ENCODE results near the gene STPG1. TPM values are rescaled to one million over a fixed set of nuclear protein-coding genes. Genes with fewer than 3 reads are reported as not detected.

STPG1 gene
- polyA plus RNA-seq, 1 donor (not counting 4 experiments of a cell fraction or from before 2014, with no cell fraction given) = 16.6 TPM

DNA sequence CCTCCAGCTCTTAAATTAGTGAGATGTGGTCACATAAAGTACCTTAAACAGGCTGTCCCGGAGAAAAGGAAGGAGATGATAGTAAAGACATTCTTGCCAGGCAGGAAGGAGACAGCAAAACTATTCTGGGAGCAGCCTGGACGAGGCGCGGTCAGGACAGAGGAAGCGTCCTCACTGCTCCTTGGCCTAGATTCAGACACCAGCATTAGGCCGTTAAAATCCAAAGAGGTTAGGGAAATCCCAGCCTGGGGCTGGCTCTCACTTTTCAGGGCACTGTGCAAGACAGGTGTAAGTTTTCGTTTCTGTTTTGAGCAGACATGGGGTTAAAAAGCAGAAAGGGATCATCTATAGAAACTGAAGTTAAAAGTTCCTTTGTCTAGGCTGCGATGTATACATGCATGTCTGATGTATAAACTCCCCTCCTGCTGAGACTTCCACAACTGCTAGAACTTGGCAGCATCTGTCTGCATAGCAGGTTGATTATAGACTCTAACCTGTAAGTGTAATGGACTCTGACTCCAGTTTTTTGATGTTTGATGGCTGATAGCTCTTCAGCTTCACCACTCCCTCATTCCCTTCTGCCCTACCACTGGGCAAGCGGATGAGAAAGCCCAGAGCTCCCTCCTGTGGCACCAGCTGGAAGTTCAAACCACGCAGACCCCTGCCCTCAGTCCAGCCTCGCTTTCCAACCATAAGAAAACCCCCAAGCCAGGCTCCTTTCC, 21.5 kb downstream of the STPG1 start:
- TF ChIP-seq, protein P1, sequence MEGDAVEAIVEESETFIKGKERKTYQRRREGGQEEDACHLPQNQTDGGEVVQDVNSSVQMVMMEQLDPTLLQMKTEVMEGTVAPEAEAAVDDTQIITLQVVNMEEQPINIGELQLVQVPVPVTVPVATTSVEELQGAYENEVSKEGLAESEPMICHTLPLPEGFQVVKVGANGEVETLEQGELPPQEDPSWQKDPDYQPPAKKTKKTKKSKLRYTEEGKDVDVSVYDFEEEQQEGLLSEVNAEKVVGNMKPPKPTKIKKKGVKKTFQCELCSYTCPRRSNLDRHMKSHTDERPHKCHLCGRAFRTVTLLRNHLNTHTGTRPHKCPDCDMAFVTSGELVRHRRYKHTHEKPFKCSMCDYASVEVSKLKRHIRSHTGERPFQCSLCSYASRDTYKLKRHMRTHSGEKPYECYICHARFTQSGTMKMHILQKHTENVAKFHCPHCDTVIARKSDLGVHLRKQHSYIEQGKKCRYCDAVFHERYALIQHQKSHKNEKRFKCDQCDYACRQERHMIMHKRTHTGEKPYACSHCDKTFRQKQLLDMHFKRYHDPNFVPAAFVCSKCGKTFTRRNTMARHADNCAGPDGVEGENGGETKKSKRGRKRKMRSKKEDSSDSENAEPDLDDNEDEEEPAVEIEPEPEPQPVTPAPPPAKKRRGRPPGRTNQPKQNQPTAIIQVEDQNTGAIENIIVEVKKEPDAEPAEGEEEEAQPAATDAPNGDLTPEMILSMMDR (optimal IDR thresholded peaks at IDR 0.05 in 1 of 3, IDR thresholded peaks at IDR 0.05 in 1 of 3, conservative IDR thresholded peaks at IDR 0.05 in 1 of 3; ENCODE audit: extremely low read depth in 1 of 3, insufficient read depth in 2 of 3, low read length in 3 of 3) = peak; percentile 80 to 96 (median 85)
- TF ChIP-seq EZH2 (IDR thresholded peaks at IDR 0.05; ENCODE audit: low read length) = no peak
- H3K9me3 ChIP-seq (ENCODE audit: control insufficient read depth, low read depth, low read length) = no peaks in the 10 kb centered on the region
- H3K79me2 ChIP-seq (ENCODE audit: control insufficient read depth, insufficient read depth, low read length) = peaks cover 2% of the 10 kb centered on the region
- peaks cover 7 to 17% of the 10 kb centered on the region in 2 experiments for H3K36me3 ChIP-seq (ENCODE audit: control insufficient read depth in 2 of 2, extremely low read depth in 1 of 2, insufficient read depth in 2 of 2, low read length in 2 of 2)
- H3K4me2 ChIP-seq (ENCODE audit: control insufficient read depth, extremely low read depth, insufficient read depth, low read depth, low read length) = peak overlapping the region; percentile 76
- no peaks in the 10 kb centered on the region for H3K27me3 ChIP-seq (ENCODE audit: control insufficient read depth, extremely low read depth, insufficient read depth, low read length)
- dilution Hi-C loops (cut with MboI; ENCODE audit: extremely low pct_ligation_motif_present, low sequenced_read_pairs) = loop anchor here (10.0 kb wide), 1 partner anchor 197 kb away; no protein-coding TSS in a partner anchor
- DNase-seq (ENCODE audit: low read depth, low spot score) = no peak
- no peaks in the 10 kb centered on the region for H3K9me1 ChIP-seq (ENCODE audit: control insufficient read depth, extremely low read depth, insufficient read depth, low read length)
- H3K4me3 ChIP-seq (ENCODE audit: control insufficient read depth in 2 of 3, extremely low read depth in 1 of 3, insufficient read depth in 2 of 3, low read depth in 1 of 3, low read length in 3 of 3) = peak overlapping the region in 1 of 3 experiments; percentile 13
- H3K27ac ChIP-seq (ENCODE audit: control insufficient read depth, insufficient read depth, low read length) = peak overlapping the region; percentile 73
- FAIRE-seq = peak; percentile 63
- no peaks in the 10 kb centered on the region for H4K20me1 ChIP-seq (ENCODE audit: control insufficient read depth, extremely low read depth, insufficient read depth, low read length)
- H2AFZ ChIP-seq (ENCODE audit: control insufficient read depth, low read length) = peak overlapping the region; percentile 50
- peak overlapping the region; percentile 72 for H3K9ac ChIP-seq (ENCODE audit: control insufficient read depth, extremely low read depth, insufficient read depth, low read length)
- peaks cover 29% of the 10 kb centered on the region for H3K4me1 ChIP-seq (ENCODE audit: control insufficient read depth, extremely low read depth, insufficient read depth, low read length)

DNA sequence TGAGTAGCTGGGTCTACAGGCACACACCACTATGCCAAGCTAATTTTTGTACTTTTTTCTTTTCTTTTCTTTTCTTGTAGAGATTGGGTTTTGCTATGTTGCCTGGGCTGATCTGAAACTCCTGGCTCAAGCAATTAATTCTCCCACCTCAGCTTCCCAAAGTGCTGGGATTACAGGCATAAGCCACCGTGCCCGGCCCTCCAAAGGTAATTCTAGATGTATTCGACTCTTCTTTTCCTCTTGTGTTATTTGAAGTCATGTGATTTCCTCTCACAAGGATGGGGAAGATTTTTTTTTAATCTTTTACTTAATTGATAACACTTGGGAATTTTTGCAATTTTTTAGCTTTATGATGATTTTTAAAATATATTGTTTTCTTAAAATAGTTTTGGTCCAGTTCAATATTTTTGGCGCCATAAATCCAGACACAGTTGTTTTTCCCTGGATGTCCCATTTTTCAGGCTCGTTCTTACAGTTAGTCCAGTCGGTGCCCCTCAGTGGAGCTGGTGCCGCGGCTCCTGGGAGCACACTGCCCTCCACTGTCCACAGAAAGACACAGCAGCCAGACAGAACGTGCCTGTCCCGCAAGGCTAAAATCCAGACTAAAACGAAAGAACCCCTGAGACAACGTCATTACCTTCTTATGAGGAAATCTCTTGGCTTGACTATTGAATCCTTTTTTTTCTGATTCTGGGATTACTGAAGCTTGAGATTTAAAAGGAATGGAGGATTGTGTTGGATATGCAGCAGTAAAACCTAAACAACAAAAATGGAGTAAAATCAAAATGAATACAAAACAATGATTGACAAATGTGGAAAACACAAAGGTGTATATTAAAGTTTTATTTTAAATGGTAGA, 22.4 kb downstream of the STPG1 start:
- peak overlapping the region; percentile 72 for H3K9ac ChIP-seq (ENCODE audit: control insufficient read depth, extremely low read depth, insufficient read depth, low read length)
- H3K4me1 ChIP-seq (ENCODE audit: control insufficient read depth, extremely low read depth, insufficient read depth, low read length) = peaks cover 32% of the 10 kb centered on the region

More for the DNA sequence above, 22.4 kb downstream of the STPG1 start:
- H3K9me1 ChIP-seq (ENCODE audit: control insufficient read depth, extremely low read depth, insufficient read depth, low read length) = no peaks in the 10 kb centered on the region
- DNase-seq (ENCODE audit: low read depth, low spot score) (no peak), FAIRE-seq (peak; percentile 59)
- no peak for TF ChIP-seq EZH2 (IDR thresholded peaks at IDR 0.05; ENCODE audit: low read length)
- TF ChIP-seq, protein P1 (optimal IDR thresholded peaks at IDR 0.05 in 1 of 3, IDR thresholded peaks at IDR 0.05 in 1 of 3, conservative IDR thresholded peaks at IDR 0.05 in 1 of 3; ENCODE audit: extremely low read depth in 1 of 3, insufficient read depth in 2 of 3, low read length in 3 of 3) = peak; percentile 91 to 99 (median 98)
- no peaks in the 10 kb centered on the region for H3K9me3 ChIP-seq (ENCODE audit: control insufficient read depth, low read depth, low read length)
- dilution Hi-C loops (cut with MboI; ENCODE audit: extremely low pct_ligation_motif_present, low sequenced_read_pairs) = loop anchor here (10.0 kb wide), 1 partner anchor 196 kb away; no protein-coding TSS in a partner anchor
- no peaks in the 10 kb centered on the region for H3K27me3 ChIP-seq (ENCODE audit: control insufficient read depth, extremely low read depth, insufficient read depth, low read length)
- peak overlapping the region; percentile 73 for H3K27ac ChIP-seq (ENCODE audit: control insufficient read depth, insufficient read depth, low read length)
- no peaks in the 10 kb centered on the region for H4K20me1 ChIP-seq (ENCODE audit: control insufficient read depth, extremely low read depth, insufficient read depth, low read length)
- H3K4me3 ChIP-seq (ENCODE audit: control insufficient read depth in 2 of 3, extremely low read depth in 1 of 3, insufficient read depth in 2 of 3, low read depth in 1 of 3, low read length in 3 of 3) = peak overlapping the region in 1 of 3 experiments; percentile 13
- H3K79me2 ChIP-seq (ENCODE audit: control insufficient read depth, insufficient read depth, low read length) = peaks cover 2% of the 10 kb centered on the region
- H3K36me3 ChIP-seq (ENCODE audit: control insufficient read depth in 2 of 2, extremely low read depth in 1 of 2, insufficient read depth in 2 of 2, low read length in 2 of 2) = peaks cover 7 to 22% of the 10 kb centered on the region in 2 experiments
- H3K4me2 ChIP-seq (ENCODE audit: control insufficient read depth, extremely low read depth, insufficient read depth, low read depth, low read length) = peak overlapping the region; percentile 76
- peak overlapping the region; percentile 16 for H2AFZ ChIP-seq (ENCODE audit: control insufficient read depth, low read length)
